Inflammatory macrophage (primary cell): ENCODE measurements around the gene MICB.

Experiments
- DNase-seq, 2 donors: peaks; one replicate each; pipeline ENCODE4 v3.0.0-alpha.2; 2020 to 2022

Gene MICB

DNA sequence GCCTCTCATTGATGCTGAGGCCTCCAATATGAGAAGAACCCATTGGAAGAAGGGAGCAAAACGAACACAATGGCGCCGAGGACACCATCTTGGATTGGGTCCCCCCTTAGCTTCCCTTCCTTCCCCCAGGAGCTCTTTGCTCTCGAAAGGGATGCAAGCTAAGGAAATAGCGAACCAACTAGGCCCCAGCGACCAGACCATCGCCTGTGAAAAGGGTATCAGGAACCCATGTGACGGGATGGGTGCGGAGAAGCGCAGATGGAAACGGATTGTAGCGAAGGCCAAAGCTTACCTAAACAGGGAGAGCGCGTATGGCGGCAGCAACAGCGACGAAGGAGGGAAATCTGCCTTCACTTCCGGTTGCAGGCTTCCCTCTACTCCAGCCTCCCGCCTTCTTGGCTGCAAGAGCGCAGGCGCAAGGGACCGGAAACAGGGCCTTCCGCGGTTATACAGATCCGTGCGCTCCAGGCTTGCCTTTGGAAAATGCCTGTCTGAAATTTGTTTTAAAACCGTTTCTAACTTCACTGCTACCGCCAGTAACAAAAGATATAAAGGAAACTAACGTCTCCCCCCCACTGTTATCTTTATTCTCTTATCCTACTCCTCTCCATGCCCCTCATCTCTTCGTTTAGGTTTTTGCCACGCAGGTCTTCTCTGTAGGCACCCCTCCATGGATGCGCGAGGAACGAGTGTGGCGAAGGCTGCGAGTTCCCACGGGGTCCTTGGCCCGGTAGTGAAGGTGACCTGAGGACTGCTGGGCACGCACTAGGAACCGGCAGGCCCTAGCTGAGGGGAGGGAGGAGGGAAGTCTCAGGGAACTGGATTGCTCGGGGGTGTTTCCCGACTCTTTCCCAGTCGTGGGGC lies 43.9 kb downstream of the MICB start, which contains the start of gene DDX39B:
Gene DDX39B (minus strand): TSS at position 346 of the 864 bp plus-strand sequence. CDS start 1,471 bp downstream, outside the sequence.
- peak; percentile 97 to 99 for DNase-seq

DNA sequence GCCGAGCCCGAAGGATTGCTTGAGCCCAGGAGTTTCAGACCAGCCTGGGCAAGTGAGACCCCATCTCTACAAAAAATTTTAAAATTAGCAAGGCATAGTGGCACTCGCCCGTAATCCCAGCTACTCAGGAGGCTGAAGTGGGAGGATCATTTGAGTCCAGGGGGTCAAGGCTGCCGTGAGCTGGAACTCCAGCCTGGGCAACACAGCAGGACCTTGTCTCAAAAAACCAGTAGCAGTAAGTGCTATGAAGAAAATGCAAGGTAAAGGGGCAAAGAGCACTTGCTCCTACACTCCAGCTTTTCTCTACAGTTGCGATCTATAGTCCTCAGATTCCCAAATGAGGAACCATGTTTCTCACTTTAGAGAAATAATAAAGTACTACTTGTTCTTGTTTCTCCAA lies 45.7 kb downstream of the MICB start:
- DNase-seq, result no peak

DNA sequence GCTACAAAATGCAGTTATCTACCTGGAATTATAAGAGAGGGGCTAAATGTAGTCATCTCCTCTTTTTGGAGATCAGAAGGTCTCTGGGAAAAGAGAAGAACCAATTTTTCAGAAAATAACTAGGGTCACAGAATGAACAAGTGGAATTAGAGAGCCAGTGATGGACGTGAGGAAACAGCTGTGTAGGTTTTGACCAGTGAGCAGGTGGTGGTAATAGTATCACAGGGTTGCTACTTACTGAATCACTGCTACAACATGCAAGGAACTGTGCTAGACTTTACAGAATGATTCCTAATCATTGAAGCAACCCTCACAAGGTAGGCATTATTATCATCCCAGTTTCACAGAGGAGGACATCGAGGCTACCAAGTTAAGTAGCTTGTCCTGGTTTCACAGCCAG lies 46.7 kb downstream of the MICB start:
- no peak for DNase-seq

DNA sequence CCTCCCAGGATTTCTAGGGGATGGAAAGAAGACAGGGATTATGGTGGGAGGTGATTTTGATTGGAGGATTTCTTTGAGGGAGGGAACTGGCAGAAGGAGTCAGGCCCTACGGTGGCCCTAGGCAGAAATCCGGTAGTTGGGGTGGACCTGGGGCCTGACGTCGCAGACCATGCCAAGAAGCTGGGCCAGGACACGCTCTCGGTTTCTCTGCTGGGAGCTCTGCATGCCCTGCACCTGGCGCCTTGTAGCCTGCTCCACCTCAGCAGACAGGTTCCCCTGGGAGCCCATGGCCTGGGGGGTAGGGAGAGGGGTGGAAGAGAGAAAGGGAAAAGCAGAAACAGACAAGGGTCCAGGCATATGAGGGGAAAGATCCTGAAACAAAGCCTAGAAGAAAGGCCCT lies 47.3 kb downstream of the MICB start:
- DNase-seq, result no peak

DNA sequence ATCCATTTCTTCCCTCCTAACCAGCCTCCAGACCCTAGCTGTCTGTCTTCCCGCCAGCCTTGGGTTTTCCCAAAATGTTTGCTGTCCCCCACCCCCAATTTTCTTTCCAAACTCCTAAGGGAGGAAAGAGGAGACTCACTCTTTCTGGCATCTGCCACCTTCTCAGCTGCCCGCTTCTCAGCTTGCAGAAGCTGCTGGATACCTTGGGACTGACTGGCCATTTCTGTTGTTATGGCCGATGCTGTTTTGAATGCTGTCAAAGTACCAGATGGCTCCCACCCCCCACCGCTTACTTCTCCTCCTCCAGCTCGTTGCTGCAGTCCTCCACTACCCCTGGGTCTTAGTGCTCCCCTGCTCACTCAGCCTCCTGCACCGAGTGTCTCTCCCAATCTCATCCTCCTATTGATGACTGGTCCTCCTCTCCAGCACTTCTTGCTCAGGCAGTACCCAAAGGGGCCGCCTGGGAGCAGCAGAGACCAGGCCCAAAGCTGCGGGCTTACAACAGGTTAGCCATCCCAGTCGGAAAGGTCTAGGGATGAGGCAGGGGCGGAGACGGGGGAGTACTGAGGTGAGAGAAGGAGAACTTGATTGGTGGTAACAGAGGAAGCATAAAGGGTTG lies 48.5 kb downstream of the MICB start, which contains the start of gene ATP6V1G2:
Gene ATP6V1G2 (minus strand): TSS at position 270 of the 619 bp plus-strand sequence. CDS start 49 bp downstream, at position 221.
- DNase-seq, result peak; percentile 78 to 81

DNA sequence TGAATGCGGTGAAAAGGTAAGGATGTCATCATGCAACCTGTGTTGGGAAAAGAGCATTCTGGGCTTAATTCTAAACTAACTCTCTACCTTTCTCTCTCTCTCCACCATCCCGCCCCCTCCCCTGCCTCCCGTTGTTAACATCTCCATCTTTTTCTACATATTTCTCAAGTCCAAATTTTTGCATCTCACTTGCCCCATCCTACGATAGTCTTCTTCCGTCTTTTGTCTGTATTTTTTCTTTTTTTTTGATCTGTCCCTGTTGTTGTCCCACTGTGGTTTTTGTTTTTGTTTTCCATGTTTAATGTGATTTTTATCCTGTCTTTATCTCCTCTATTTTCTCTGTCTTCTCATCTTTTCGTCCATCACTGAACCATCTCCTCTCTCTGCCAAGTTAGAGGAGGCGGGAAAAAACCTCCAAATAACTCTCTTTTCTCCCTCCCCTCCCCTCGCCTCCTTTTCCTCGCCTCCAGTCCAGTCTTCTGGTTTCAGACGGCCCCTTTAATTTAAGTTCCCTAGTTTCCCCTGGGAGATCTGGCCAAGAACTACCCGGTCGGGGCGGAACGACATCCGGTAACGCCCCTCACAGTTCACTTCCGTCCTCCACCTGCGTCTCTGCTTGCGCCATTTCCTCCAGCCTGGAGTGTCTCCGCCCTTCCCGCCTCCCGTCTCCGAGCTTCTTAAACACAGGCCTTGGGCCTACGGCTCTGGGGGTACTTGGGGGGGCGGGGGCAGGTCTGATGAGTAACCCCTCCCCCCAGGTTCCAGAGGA lies 49.2 kb downstream of the MICB start, which contains the start of gene NFKBIL1:
Gene NFKBIL1 (plus strand): TSS at position 651 of the 769 bp plus-strand sequence. CDS start 87 bp downstream, at position 738.
- DNase-seq, result peak; percentile 96

DNA sequence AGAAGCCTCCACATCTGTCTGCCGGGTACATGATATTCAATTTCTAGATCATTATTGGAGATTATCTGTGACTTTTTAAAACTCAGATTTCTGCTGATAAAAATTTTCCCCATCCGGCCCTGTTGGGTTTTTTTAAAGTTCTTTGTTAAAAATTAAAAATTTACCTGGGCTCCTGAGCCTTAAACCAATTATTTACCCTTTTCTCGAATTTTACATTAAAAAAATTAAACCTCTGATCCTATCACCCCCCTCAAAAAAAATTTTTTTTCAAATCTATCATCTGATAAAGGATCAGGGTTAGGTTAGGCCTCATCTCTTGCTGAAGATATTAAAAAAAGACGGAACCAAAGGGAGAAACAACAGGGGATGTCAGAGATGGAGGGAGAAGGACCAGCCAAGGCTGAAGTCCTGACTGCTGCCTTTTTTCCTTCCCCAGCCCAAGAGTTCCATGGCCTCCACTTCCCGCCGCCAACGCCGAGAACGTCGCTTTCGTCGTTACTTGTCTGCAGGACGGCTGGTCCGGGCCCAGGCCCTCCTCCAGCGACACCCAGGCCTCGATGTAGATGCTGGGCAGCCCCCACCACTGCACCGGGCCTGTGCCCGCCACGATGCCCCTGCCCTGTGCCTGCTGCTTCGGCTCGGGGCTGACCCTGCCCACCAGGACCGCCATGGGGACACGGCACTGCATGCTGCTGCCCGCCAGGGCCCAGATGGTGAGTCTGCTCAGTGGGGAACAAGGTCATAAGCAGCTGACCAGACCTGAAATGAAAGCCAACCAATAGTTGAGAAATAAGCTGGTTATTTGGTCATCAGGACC lies 50.0 kb downstream of the MICB start:
- peak; percentile 48 to 59 for DNase-seq

DNA sequence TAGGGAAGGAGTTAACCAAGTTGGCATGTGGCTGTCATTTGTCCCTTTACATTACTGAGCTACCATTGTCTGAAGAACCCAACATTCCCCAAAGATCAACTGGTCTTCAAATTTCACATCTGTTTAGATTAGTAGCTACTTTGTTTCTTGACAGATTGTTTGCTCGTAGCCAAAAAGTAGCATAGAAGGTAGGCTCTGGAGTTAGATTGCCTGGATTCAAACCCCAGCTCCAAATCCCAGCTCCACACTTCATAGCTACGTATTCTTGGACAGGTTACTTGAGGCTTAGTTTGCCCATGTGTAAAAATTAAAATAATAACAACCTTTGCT lies 50.6 kb downstream of the MICB start:
- no peak for DNase-seq

DNA sequence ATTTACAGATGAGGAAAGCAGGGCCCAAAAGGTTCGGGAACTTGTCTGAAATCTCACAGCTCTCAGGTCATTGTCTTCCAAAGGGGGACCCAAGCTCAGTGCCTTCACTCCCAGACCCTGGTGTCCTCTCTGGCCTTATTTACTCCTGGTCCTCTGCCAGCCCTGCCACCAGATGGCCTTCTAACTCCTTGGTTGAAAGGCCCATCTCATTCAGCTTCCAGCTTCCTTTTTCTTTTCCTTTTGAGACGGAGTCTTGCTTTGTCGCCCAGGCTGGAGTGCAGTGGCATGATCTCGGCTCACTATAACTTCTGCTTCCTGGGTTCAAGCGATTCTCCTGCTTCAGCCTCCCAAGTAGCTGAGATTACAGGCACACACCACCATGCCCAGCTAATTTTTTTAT lies 53.4 kb downstream of the MICB start:
- peak; percentile 88 to 90 for DNase-seq

DNA sequence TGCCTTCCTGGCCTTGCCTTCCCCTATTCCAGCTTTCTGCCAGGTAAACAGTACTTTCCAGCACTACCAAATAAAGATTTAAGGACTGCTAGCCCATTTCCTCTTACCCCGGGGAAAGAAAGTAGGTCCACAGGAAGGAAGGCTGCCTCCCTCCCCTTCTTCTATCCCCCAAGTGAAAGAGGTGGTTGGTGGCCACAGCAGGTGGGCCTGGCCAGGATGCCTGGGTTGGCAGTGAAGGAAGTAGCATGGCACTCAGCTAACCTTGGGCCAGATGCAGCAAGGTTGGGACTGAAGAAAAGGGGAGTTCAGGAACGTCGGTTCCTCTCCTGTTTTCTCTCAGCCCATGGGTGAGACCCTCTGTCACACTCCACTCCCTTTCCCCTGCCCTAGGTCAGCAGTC lies 58.4 kb downstream of the MICB start:
- no peak for DNase-seq

DNA sequence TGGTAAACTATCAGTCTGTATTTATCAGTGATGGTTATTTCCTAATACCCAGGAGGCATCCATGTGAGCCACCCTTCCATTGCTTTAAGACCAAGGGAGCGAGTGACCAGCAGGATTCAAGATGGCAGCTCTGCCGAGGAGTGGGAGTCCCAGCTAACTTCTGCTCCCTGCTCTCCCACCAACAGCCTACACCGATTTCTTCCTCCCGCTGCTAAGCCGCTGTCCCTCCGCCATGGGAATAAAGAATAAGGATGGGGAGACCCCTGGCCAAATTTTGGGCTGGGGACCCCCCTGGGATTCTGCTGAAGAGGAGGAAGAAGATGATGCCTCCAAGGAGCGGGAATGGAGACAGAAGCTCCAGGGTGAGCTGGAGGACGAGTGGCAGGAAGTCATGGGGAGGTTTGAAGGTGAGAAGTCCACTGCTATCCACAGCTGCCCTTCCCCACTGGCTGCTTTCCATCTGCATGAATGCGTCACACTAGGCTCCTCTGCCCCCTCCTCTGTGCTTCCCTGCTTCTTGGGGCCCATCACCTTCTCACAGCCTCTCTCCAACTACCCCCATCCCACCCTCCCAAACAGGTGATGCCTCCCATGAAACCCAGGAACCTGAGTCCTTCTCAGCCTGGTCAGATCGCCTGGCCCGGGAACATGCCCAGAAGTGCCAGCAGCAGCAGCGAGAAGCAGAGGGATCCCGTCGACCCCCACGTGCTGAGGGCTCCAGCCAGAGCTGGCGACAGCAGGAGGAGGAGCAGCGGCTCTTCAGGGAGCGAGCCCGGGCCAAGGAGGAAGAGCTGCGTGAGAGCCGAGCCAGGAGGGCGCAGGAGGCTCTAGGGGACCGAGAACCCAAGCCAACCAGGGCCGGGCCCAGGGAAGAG lies 59.7 kb downstream of the MICB start:
- DNase-seq, result no peak

DNA sequence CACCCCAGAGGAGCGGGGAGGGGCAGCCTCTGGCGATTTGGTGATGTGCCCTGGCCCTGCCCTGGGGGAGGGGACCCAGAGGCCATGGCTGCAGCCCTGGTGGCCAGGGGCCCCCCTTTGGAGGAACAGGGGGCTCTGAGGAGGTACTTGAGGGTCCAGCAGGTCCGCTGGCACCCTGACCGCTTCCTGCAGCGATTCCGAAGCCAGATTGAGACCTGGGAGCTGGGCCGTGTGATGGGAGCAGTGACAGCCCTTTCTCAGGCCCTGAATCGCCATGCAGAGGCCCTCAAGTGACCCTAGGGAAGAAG lies 60.3 kb downstream of the MICB start:
- DNase-seq, result no peak

DNA sequence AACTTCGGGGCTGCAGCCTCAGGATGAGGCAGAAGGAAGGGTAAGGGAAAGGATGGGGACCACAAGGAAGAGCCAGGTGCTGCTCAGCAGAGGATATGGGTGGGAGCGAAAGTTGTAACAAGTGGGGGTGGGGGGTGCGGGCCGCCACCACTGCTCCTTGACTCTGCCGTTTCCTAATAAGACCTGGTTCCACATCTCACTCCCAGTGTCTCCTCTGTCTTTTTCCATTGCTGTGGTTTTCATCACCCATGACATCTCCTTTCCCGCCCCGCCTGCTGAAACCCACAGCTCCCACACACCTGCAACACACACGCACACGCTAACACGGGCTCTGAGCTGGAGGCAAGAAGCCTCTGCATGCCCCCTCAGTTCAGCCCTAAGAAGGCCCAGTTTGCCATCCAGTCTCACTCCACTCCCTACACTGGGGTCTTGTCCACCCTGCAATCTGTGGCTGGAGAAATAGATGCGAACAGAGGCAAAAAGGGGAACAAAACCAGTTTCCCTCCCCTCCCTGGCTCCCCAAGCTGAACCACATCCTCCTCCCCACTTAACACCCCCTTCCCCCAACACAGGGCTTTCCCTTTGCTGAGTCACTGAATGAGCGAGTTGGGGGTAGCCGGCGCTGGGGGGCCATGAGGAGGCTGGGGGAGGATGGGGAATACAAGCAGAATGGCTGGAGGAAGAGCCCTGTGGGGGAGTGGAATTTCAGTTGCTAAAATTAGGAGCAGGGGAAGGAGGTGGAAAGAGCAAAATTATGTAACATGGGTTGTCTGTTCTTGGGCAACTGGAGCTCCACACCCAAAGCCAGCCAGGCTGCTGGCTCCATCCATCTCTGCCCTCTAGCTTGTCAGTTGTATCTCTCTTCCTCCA lies 60.9 kb downstream of the MICB start:
- peak; percentile 94 to 97 for DNase-seq

DNA sequence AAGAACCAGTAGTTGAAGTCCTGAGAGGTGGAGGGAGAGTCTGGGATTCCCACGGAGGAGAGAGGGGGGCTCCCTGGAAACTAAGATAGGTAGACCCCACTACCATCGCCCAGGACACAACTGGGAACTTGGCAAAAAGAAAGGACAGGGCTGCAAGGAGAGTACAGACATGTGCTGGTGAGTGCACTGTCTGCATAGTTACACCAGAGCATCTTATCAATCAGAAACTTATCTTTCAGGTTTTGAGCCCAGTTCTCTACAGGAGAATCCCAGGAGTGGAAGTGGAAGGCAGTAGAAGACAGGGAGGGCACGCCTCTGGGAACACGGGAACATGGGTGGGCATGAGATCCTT lies 61.6 kb downstream of the MICB start:
- DNase-seq, result no peak

DNA sequence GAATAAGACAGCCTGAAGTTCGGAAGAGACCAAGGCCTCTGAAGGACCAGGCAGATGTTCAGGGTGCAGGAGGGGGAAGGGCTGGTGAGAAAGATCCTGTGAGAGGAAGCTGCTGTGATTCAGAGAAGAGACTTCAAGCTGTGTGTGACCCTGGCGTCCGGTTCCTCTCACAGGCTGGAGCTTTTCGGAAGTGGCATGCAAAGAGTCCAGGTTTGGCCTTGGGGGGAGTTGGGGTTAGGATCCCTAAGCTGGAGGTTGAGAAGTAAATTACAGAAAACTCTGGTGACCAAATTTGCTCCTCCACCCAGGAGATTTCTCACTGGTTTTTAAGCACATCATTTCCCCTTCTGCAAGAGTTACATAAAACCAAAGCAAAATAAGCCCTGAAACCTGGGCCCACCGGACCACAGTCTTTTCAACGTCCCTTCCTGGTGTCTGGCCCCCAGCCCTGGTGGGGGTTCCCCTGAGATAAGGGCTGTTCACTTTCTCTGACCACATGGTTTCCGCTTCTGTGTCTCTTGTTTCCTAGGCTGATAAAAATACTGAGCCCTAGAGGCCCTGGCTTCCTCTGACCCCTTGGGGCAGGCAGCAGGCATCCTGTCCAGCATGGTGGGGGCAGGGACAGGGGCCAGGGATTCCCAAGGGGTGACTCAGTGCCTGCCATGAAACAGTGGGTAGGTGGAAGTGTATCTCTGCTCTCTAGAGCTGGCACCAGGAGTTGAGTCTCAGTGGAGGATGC lies 62.2 kb downstream of the MICB start:
- DNase-seq, result peak; percentile 67 to 74

DNA sequence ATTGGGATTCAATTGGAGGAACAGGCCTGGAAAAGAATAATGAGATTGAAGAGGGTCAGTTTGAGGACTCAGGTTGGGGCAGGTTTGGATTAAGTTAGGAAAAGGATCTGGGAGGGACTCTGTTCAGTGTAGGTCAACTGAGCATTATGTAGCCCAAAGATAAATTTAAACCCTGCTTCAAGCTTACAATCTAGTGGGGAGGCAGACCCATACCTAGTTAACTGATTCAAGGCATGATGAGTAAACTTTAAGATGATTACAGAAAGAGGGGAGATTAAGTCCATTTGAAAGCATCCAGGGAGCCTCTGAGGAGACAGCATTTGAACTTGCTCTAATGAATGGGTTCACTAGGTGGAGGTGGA lies 62.7 kb downstream of the MICB start:
- DNase-seq, result no peak
